ENCODE measurements around the gene ALAS1. TPM values are rescaled to one million over a fixed set of nuclear protein-coding genes. Genes with fewer than 3 reads are reported as not detected.
A peak's percentile ranks its signal among the peaks of the same experiment; 100 is the strongest.

Gene ALAS1
- total and polyA plus RNA-seq, 9 of the 15 experiments (the other 6 are each of a cell fraction or from before 2014, with no cell fraction given): 21.4 to 49.5 (median 34.4) TPM

DNA sequence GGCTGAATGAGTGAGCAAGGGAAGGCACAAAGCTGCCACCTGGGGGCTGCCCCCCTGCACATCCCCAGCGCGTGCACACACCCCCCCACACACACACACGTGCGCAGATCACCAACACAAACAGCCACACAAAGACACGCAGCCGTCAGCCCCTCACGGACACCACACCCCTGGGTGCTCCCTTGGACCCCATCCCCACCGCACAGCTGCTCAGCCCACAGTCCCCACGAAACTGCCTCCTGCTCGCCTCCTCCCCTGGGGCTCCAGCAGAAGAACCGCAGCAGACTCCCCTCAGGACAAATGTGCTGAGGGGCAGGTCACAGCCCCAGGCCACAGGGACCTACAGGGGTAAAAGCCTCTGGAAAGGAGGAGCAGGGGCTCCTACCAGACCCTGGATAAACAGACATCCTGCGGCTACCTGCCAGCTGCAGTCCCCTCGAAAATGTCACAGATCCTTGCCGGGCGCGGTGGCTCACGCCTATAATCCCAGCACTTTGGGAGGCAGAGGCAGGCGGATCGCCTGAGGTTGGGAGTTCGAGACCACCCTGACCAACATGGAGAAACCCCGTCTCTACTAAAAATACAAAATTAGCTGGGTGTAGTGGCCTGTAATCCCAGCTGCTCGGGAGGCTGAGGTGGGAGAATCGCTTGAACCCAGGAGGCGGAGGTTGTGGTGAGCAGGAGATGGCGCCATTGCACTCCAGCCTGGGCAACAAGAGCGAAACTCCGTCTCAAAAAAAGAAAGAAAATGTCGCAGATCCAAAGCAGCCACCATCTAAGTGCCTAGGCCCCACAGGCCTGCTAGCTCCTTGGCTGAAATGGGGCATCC, 34.5 kb downstream of the ALAS1 start (continued):
- TF ChIP-seq, protein P1, sequence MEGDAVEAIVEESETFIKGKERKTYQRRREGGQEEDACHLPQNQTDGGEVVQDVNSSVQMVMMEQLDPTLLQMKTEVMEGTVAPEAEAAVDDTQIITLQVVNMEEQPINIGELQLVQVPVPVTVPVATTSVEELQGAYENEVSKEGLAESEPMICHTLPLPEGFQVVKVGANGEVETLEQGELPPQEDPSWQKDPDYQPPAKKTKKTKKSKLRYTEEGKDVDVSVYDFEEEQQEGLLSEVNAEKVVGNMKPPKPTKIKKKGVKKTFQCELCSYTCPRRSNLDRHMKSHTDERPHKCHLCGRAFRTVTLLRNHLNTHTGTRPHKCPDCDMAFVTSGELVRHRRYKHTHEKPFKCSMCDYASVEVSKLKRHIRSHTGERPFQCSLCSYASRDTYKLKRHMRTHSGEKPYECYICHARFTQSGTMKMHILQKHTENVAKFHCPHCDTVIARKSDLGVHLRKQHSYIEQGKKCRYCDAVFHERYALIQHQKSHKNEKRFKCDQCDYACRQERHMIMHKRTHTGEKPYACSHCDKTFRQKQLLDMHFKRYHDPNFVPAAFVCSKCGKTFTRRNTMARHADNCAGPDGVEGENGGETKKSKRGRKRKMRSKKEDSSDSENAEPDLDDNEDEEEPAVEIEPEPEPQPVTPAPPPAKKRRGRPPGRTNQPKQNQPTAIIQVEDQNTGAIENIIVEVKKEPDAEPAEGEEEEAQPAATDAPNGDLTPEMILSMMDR (IDR thresholded peaks at IDR 0.05 in 2 of 3, conservative IDR thresholded peaks at IDR 0.05 in 1 of 3; ENCODE audit: insufficient read depth in 2 of 3, low read depth in 1 of 3, low read length in 3 of 3): peak in 2 of 3 experiments; percentile 12 to 44; a peak in 3 of 6 replicates
- TF ChIP-seq HNRNPLL (IDR thresholded peaks at IDR 0.05; ENCODE audit: low read depth, low read length, poor library complexity, severe bottlenecking): no peak
- TF ChIP-seq ZKSCAN3 (CRISPR knock-in tag; IDR thresholded peaks at IDR 0.05): no peak
- TF ChIP-seq, protein P2, sequence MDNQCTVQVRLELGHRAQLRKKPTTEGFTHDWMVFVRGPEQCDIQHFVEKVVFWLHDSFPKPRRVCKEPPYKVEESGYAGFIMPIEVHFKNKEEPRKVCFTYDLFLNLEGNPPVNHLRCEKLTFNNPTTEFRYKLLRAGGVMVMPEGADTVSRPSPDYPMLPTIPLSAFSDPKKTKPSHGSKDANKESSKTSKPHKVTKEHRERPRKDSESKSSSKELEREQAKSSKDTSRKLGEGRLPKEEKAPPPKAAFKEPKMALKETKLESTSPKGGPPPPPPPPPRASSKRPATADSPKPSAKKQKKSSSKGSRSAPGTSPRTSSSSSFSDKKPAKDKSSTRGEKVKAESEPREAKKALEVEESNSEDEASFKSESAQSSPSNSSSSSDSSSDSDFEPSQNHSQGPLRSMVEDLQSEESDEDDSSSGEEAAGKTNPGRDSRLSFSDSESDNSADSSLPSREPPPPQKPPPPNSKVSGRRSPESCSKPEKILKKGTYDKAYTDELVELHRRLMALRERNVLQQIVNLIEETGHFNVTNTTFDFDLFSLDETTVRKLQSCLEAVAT (IDR thresholded peaks at IDR 0.05): peak in 1 of 2 experiments; percentile 56; a peak in 1 of 4 replicates

All from K562 (cell line).